PC-3 (cell line): ENCODE measurements around the gene TRIM71. TPM values are rescaled to one million over a fixed set of nuclear protein-coding genes. Genes with fewer than 3 reads are reported as not detected.

Source experiments
- ATAC-seq: fragments of 200-7000 bp; cut with Tn5 transposase; 2 replicates; pipeline ENCODE4 v1.9.1; 2020; ENCODE audit warnings: mild to moderate bottlenecking, moderate library complexity
- BruUV-seq: library from RNA; stranded (reverse); fragments of 400-500 nt; replicated peaks from 2 replicates; lab custom pipeline; 2021; lab: Mats Ljungman, UMichigan
- CTCF ChIA-PET: fragments of 300-600 bp; sonication (Branson Sonifier 250); formaldehyde crosslinking; loops from one replicate; lab custom pipeline; 2022; ENCODE audit warnings: antibody characterized with exemption; lab: Charles Lee
- POLR2A ChIA-PET: fragments of 300-600 bp; sonication (Branson Sonifier 250); formaldehyde crosslinking; loops from one replicate; lab custom pipeline; 2022; ENCODE audit warnings: antibody characterized with exemption; ENCODE audit not compliant: unreplicated experiment; lab: Charles Lee
- DNase-seq: peaks from one replicate; pipeline ENCODE4 v3.0.0-alpha.2; 2015
- H2AFZ ChIP-seq: fragments of 300-600 bp; sonication (generic); 2 replicates; pipeline ENCODE4 v1.6.0; 2016; ENCODE audit warnings: antibody characterized with exemption, low read length
- H3F3A ChIP-seq: fragments of 300-600 bp; sonication (generic); one replicate; pipeline ENCODE4 v1.6.0; 2017; ENCODE audit warnings: antibody characterized with exemption, low read length, control low read depth, mild to moderate bottlenecking; ENCODE audit not compliant: unreplicated experiment
- H3K27ac ChIP-seq: fragments of 300-600 bp; sonication (generic); 2 replicates; pipeline ENCODE4 v1.5.1; 2016; ENCODE audit warnings: mild to moderate bottlenecking, low read length
- H3K27me3 ChIP-seq: fragments of 300-600 bp; sonication (generic); 2 replicates; pipeline ENCODE4 v1.6.1; 2016; ENCODE audit warnings: low read length, mixed read lengths
- H3K36me3 ChIP-seq: fragments of 300-600 bp; sonication (generic); 2 replicates; pipeline ENCODE4 v1.6.1; 2016; ENCODE audit warnings: low read depth, mixed run types, low read length, mixed read lengths
- H3K4me1 ChIP-seq: fragments of 300-600 bp; sonication (generic); 2 replicates; pipeline ENCODE4 v1.5.1; 2016; ENCODE audit warnings: low read length; ENCODE audit not compliant: insufficient read depth
- H3K4me2 ChIP-seq: fragments of 300-600 bp; sonication (generic); 2 replicates; pipeline ENCODE4 v1.6.0; 2016; ENCODE audit warnings: low read length
- H3K4me3 ChIP-seq: fragments of 300-600 bp; sonication (generic); 2 replicates; pipeline ENCODE4 v1.5.1; 2016; ENCODE audit warnings: mild to moderate bottlenecking, low read length, mixed read lengths
- H3K79me2 ChIP-seq: fragments of 300-600 bp; sonication (generic); 2 replicates; pipeline ENCODE4 v1.6.1; 2017; ENCODE audit warnings: low read length, mixed read lengths
- H3K9ac ChIP-seq: fragments of 300-600 bp; sonication (generic); 2 replicates; pipeline ENCODE4 v1.6.0; 2016; ENCODE audit warnings: mild to moderate bottlenecking, low read length
- H3K9me2 ChIP-seq: fragments of 300-600 bp; sonication (generic); replicated peaks from 2 replicates; pipeline ENCODE4 v1.6.1; 2016; ENCODE audit warnings: mixed run types, low read length, mixed read lengths
- H3K9me3 ChIP-seq: fragments of 300-600 bp; sonication (generic); 2 replicates; pipeline ENCODE4 v1.6.1; 2016; ENCODE audit warnings: low read length, mixed read lengths
- H4K20me1 ChIP-seq: fragments of 300-600 bp; sonication (generic); 2 replicates; pipeline ENCODE4 v1.6.1; 2016; ENCODE audit warnings: low read length, mixed read lengths
- EZH2 ChIP-seq: fragments of 300-600 bp; sonication (generic); IDR thresholded peaks from one replicate; pipeline ENCODE4 v1.6.1; 2017; ENCODE audit warnings: antibody characterized with exemption, mild to moderate bottlenecking, low read length; ENCODE audit not compliant: unreplicated experiment
- EZH2phosphoT487 ChIP-seq: fragments of 300-600 bp; sonication (generic); IDR thresholded peaks from 2 replicates; pipeline ENCODE4 v1.6.1; 2018; ENCODE audit warnings: mild to moderate bottlenecking, antibody characterized with exemption, low read length, borderline replicate concordance
- intact Hi-C: fragments of 100-400 bp; cut with micrococcal nuclease; formaldehyde crosslinking; loops from 2 replicates; pipeline ENCODE4 v1.9.0; 2023
- total RNA-seq: library from RNA; depleted of rRNA; stranded (reverse); fragments of >200 nt; gene quantifications from 2 replicates; pipeline ENCODE4 v1.2.3, GENCODE V29; 2014
- TF ChIP-seq, protein P1 (sequence below): fragments of 300-600 bp; sonication (generic); conservative IDR thresholded peaks from 2 replicates; pipeline ENCODE4 v1.5.1; 2017; ENCODE audit warnings: antibody characterized with exemption, low read depth, mild to moderate bottlenecking, low read length

The TRIM71 gene
- total RNA-seq, 1 experiment from 2014 or later = 0.11 TPM

DNA sequence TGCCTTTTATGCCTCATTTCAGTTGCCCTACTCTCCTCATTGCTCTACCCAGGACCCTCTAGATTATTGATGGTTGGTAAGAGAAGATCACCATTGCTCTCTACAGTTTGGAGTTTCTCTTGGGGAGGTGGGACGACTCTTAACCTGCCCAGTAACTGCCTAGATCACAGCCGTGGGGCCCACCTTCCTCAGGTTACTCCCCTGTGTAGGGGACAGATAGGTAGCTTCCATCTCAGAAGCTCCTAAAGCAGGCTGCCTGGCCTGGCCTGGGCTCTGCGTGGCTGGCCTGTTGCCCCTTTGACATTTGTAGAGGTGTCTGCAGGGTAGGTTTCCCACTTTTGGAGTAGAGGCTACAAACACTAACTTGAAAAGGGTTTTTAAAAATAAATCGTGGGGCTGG is 42.7 kb downstream of the TRIM71 start:
- ATAC-seq (no peak), DNase-seq (no peak)
- H3K4me3 ChIP-seq = no peak overlapping the region
- no peaks in the 10 kb centered on the region for H3K36me3 ChIP-seq
- H3K9me3 ChIP-seq = no peaks in the 10 kb centered on the region
- H2AFZ ChIP-seq = no peak overlapping the region
- H3K27ac ChIP-seq = no peak overlapping the region
- TF ChIP-seq EZH2phosphoT487 = no peak
- TF ChIP-seq, protein P1, sequence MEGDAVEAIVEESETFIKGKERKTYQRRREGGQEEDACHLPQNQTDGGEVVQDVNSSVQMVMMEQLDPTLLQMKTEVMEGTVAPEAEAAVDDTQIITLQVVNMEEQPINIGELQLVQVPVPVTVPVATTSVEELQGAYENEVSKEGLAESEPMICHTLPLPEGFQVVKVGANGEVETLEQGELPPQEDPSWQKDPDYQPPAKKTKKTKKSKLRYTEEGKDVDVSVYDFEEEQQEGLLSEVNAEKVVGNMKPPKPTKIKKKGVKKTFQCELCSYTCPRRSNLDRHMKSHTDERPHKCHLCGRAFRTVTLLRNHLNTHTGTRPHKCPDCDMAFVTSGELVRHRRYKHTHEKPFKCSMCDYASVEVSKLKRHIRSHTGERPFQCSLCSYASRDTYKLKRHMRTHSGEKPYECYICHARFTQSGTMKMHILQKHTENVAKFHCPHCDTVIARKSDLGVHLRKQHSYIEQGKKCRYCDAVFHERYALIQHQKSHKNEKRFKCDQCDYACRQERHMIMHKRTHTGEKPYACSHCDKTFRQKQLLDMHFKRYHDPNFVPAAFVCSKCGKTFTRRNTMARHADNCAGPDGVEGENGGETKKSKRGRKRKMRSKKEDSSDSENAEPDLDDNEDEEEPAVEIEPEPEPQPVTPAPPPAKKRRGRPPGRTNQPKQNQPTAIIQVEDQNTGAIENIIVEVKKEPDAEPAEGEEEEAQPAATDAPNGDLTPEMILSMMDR = no peak
- no peak for TF ChIP-seq EZH2
- no peaks in the 10 kb centered on the region for H3K27me3 ChIP-seq
- H3F3A ChIP-seq = no peaks in the 10 kb centered on the region
- H3K4me2 ChIP-seq = no peak overlapping the region
- ChIA-PET POLR2A (no interaction called here), CTCF (no interaction called here)
- H3K9me2 ChIP-seq = no peaks in the 10 kb centered on the region
- H3K9ac ChIP-seq = no peak overlapping the region
- H3K4me1 ChIP-seq = peaks cover 14% of the 10 kb centered on the region
- no TSS peak for BruUV-seq
- no peaks in the 10 kb centered on the region for H4K20me1 ChIP-seq
- intact Hi-C loops = no loop called here
- no peaks in the 10 kb centered on the region for H3K79me2 ChIP-seq

DNA sequence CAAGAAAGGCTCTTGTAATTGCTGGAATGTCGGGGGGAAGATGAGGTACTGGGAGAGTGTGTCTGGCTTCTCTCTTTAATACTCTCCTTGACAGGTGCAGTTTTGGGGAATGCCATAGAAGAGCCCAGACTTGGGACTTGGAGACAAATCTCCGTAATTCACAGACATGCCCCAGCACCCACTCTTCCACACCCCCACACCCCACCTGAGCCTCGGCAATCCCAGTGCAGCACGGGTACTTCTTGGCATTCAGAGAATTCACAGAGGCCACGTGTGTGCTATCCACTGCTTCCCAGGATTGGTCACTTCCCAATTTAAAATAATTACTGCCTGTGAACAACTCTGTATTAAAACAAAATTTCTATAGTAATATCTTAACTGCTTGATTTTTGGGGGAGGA is 43.9 kb downstream of the TRIM71 start:
- Histone ChIP-seq H3K9me2 (no peaks in the 10 kb centered on the region), H3K4me2 (no peak overlapping the region), H2AFZ (no peak overlapping the region), H3K9ac (no peak overlapping the region), H4K20me1 (no peaks in the 10 kb centered on the region), H3K4me1 (peaks cover 15% of the 10 kb centered on the region), H3K36me3 (no peaks in the 10 kb centered on the region), H3K27me3 (no peaks in the 10 kb centered on the region), H3K9me3 (no peaks in the 10 kb centered on the region), H3K79me2 (no peaks in the 10 kb centered on the region), H3F3A (no peaks in the 10 kb centered on the region), H3K27ac (no peak overlapping the region), H3K4me3 (no peak overlapping the region)
- intact Hi-C loops = no loop called here
- ATAC-seq = no peak
- POLR2A ChIA-PET = no interaction called here
- TF ChIP-seq EZH2 (no peak), EZH2phosphoT487 (no peak)
- TF ChIP-seq, protein P1 = no peak
- CTCF ChIA-PET = no interaction called here
- DNase-seq = no peak
- BruUV-seq = no TSS peak

DNA sequence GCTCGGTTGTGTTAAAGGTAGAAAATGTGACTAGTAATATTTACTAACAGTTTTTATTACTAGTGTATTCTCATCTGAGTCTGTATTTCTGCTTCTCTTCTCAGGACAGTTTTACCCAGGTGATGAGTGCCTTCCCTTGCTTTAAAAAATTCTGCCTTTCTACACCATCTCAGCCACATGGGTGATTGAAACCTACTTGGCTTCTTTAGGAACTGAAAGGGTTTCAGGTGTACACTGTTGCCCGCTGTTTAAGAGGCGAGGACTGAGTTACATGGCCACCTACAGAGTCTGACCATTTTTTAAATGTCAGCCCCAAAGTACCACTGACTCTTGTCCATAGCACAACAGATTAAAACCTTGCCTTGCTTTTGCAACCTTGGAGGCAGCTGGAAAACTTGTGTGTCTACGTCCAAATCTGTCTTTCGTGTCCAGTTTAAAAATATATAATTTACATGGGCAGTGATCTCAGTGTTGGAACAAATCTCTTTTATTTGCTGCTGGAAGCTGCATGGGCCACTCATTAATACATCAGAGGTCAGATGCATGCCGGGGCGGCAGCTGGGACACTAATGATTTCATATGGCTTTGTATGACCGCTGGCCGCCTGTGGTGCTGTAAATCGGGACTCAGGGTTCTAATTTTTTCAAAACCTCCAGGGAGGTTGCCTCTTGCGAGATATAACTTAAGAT is 44.6 kb downstream of the TRIM71 start:
- Histone ChIP-seq H2AFZ (no peak overlapping the region), H3K9ac (no peak overlapping the region), H3K9me3 (no peaks in the 10 kb centered on the region), H4K20me1 (no peaks in the 10 kb centered on the region), H3F3A (no peaks in the 10 kb centered on the region), H3K79me2 (no peaks in the 10 kb centered on the region), H3K4me2 (no peak overlapping the region), H3K27me3 (no peaks in the 10 kb centered on the region), H3K36me3 (no peaks in the 10 kb centered on the region), H3K27ac (no peak overlapping the region), H3K9me2 (no peaks in the 10 kb centered on the region), H3K4me1 (peaks cover 12% of the 10 kb centered on the region), H3K4me3 (no peak overlapping the region)
- POLR2A ChIA-PET = no interaction called here
- no TSS peak for BruUV-seq
- DNase-seq (no peak), ATAC-seq (no peak)
- TF ChIP-seq EZH2 (no peak), EZH2phosphoT487 (no peak)
- TF ChIP-seq, protein P1 = no peak
- CTCF ChIA-PET = no interaction called here
- intact Hi-C loops = no loop called here
